GM23248 (cell line): ENCODE data around the gene CD300LD. TPM values are rescaled to one million over a fixed set of nuclear protein-coding genes. Genes with fewer than 3 reads are reported as not detected.

Experiments
- DNase-seq: peaks from one replicate; pipeline ENCODE4 v3.0.0-alpha.2; 2015
- H2AFZ ChIP-seq: fragments of 200-600 bp; sonication (generic); 2 replicates; pipeline ENCODE4 v1.6.1; 2016; ENCODE audit warnings: antibody characterized with exemption
- H3F3A ChIP-seq: fragments of 200-600 bp; sonication (generic); 2 replicates; pipeline ENCODE4 v1.6.1; 2016; ENCODE audit warnings: mild to moderate bottlenecking, antibody characterized with exemption, mixed run types; ENCODE audit not compliant: insufficient read depth
- H3K27ac ChIP-seq: fragments of 200-600 bp; sonication (generic); 2 replicates; pipeline ENCODE4 v1.5.1; 2016; ENCODE audit warnings: mild to moderate bottlenecking
- H3K27me3 ChIP-seq: fragments of 200-600 bp; sonication (generic); replicated peaks from 2 replicates; pipeline ENCODE4 v1.6.1; 2016; ENCODE audit warnings: mild to moderate bottlenecking; ENCODE audit not compliant: insufficient read depth
- H3K36me3 ChIP-seq: fragments of 200-600 bp; sonication (generic); 2 replicates; pipeline ENCODE4 v1.6.1; 2016; ENCODE audit warnings: low read depth, mild to moderate bottlenecking
- H3K4me1 ChIP-seq: fragments of 200-600 bp; sonication (generic); 2 replicates; pipeline ENCODE4 v1.6.1; 2016; ENCODE audit warnings: mild to moderate bottlenecking; ENCODE audit not compliant: insufficient read depth
- H3K4me2 ChIP-seq: fragments of 200-600 bp; sonication (generic); one replicate; pipeline ENCODE4 v1.6.1; 2016; ENCODE audit warnings: mild to moderate bottlenecking; ENCODE audit not compliant: unreplicated experiment
- H3K4me3 ChIP-seq: fragments of 200-600 bp; sonication (generic); 2 replicates; pipeline ENCODE4 v1.5.1; 2016; ENCODE audit warnings: mild to moderate bottlenecking
- H3K79me2 ChIP-seq: fragments of 200-600 bp; sonication (generic); 2 replicates; pipeline ENCODE4 v1.6.1; 2016; ENCODE audit warnings: mild to moderate bottlenecking; ENCODE audit not compliant: insufficient read depth
- H3K9ac ChIP-seq: fragments of 200-600 bp; sonication (generic); 2 replicates; pipeline ENCODE4 v1.6.1; 2016; ENCODE audit warnings: mild to moderate bottlenecking
- H3K9me2 ChIP-seq: fragments of 200-600 bp; sonication (generic); 2 replicates; pipeline ENCODE4 v1.6.1; 2016; ENCODE audit warnings: mixed run types, mild to moderate bottlenecking, moderate library complexity; ENCODE audit not compliant: insufficient read depth
- H3K9me3 ChIP-seq: fragments of 200-600 bp; sonication (generic); one replicate; pipeline ENCODE4 v1.6.1; 2017; ENCODE audit warnings: low read depth
- H4K20me1 ChIP-seq: fragments of 200-600 bp; sonication (generic); 2 replicates; pipeline ENCODE4 v1.6.0; 2016; ENCODE audit not compliant: insufficient read depth
- EZH2 ChIP-seq: fragments of 200-600 bp; sonication (generic); IDR thresholded peaks from 2 replicates; pipeline ENCODE4 v1.6.1; 2018; ENCODE audit warnings: antibody characterized with exemption, mild to moderate bottlenecking; ENCODE audit not compliant: insufficient read depth, poor library complexity, severe bottlenecking
- EZH2phosphoT487 ChIP-seq: fragments of 200-600 bp; sonication (generic); IDR thresholded peaks from 2 replicates; pipeline ENCODE4 v1.6.1; 2018; ENCODE audit warnings: antibody characterized with exemption, moderate library complexity, mild to moderate bottlenecking, low read depth; ENCODE audit not compliant: insufficient read depth
- WGBS, 2 experiments: methylation state at CpG; one replicate each; pipeline ENCODE4 v1.1.6; 2015 to 2017; ENCODE audit warnings: low lambda C conversion rate in 2 of 2, low coverage in 1 of 2; ENCODE audit errors: missing lambda C conversion rate in 2 of 2; 5-methylcytosine and 5-hydroxymethylcytosine counted together
- in situ Hi-C: fragments of 300-500 bp; cut with MboI; formaldehyde crosslinking; loops from 2 replicates; pipeline ENCODE4 v1.15.0; 2020
- polyA plus RNA-seq: library from polyadenylated mRNA; unstranded; fragments of >200 nt; fragmentation: Nextera tagmentation; extraction: Ambion mirVana; gene quantifications from 2 replicates; pipeline ENCODE4 v1.2.1, GENCODE V29; 2016
- total RNA-seq: library from RNA; depleted of rRNA; stranded (reverse); fragments of >200 nt; shearing (Covaris generic); gene quantifications from 2 replicates; pipeline ENCODE4 v1.2.3, GENCODE V29; 2014; rRNA removed

CD300LD gene
- total and polyA plus RNA-seq, 2 experiments from 2014 or later, result not detected

DNA sequence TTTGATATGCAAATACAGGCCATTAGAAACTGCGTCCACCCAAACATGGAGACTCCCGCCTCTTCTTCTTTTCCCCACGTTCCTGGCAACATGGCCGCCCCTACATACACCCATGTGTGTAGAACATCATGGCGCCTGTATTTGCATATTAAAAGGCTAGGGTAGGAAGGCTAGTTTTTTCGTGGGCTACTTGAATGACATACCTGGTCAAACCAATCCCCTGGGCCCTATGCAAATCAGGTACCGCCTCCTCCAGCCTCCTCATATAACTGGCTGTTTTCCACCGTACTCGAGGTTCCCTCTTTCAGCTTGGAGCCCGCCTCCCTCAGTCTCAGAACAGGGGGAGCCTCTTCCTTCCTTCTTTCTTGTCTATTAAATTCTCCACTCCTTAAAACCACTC, 60.0 kb downstream of the CD300LD start:
- Histone ChIP-seq H3K79me2 (no peaks in the 10 kb centered on the region), H3K27ac (no peak overlapping the region), H2AFZ (no peak overlapping the region), H3K36me3 (no peaks in the 10 kb centered on the region), H3K4me2 (no peak overlapping the region), H3K27me3 (peaks cover 17% of the 10 kb centered on the region; the same call in 1 of the 2 replicates), H3K4me1 (no peaks in the 10 kb centered on the region), H3K4me3 (no peak overlapping the region), H3K9ac (no peak overlapping the region), H3F3A (no peaks in the 10 kb centered on the region), H3K9me2 (no peaks in the 10 kb centered on the region), H4K20me1 (no peaks in the 10 kb centered on the region), H3K9me3 (no peaks in the 10 kb centered on the region)
- in situ Hi-C loops, result no loop called here
- DNase-seq, result no peak
- 53 to 57% methylated on average over 10 of the region's 10 CpGs for WGBS, 2 experiments
- no peak for TF ChIP-seq EZH2

DNA sequence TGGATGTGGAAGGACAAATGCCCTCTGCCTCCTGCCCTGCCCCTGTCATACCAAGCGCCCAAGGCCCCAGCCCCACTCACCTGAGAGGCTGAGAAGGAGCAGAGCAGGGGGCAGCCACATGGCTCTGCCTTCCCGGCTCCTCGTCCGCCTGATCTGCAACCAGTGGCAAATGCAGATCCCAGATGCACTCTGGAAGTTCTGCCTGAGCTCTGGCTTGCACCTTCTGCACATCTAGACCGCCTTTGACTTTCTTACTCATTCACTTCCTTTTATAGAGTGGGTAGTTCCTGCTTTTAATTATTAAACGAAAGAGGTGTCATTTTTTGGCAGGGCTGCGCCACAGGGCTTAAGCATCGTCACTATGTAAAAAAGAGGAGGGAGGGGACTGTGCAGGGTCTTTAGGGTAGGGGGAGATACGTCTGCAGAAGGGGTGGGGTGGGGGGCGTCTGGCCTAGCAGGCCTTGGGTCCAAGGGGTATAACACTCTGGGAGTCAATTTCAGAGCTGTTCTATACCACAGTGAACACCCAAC, 60.8 kb downstream of the CD300LD start, which contains the start of gene CD300LB:
CD300LB (minus strand) TSS at position 245 of the 531 bp plus-strand sequence; CDS start at position 120, 125 bp downstream.
- no peaks in the 10 kb centered on the region for H3K9me3 ChIP-seq
- TF ChIP-seq EZH2, result no peak
- TF ChIP-seq EZH2phosphoT487, result no peak
- H4K20me1 ChIP-seq, result no peaks in the 10 kb centered on the region
- no peak within 1 kb of the TSS for H3K9ac ChIP-seq
- in situ Hi-C loops, result no loop called here
- no peak within 1 kb of the TSS for H3K4me2 ChIP-seq
- WGBS, 2 experiments, result 36 to 39% methylated on average over 10 of the region's 10 CpGs
- no peak for DNase-seq
- H3K9me2 ChIP-seq, result no peaks in the 10 kb centered on the region
- no peaks in the 10 kb centered on the region for H3F3A ChIP-seq
- no peaks in the 10 kb centered on the region for H3K36me3 ChIP-seq
- no peak within 1 kb of the TSS for H2AFZ ChIP-seq
- H3K79me2 ChIP-seq, result no peaks in the 10 kb centered on the region
- H3K27ac ChIP-seq, result no peak within 1 kb of the TSS
- peaks cover 14% of the 10 kb centered on the region; the same call in 1 of the 2 replicates for H3K27me3 ChIP-seq
- no peaks in the 10 kb centered on the region for H3K4me1 ChIP-seq
- H3K4me3 ChIP-seq, result no peak within 1 kb of the TSS

DNA sequence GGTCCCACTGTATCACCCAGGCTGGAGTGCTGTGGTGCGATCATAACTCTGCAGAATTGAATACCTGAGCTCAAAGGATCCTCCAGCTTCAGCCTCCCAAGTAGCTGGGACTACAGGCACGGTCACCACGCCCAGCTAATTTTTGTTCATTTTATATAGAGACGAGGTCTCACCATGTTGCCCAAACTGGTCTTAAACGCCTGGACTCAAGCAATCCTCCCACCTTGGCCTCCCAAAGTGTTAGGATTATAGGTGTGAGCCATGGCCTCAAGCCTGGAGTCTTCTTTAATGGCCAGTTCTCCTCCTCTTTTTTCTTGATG, 61.3 kb downstream of the CD300LD start:
- Histone ChIP-seq H3F3A (no peaks in the 10 kb centered on the region), H2AFZ (no peak overlapping the region), H3K4me1 (no peaks in the 10 kb centered on the region), H3K4me2 (no peak overlapping the region), H3K9me3 (no peaks in the 10 kb centered on the region), H3K27ac (no peak overlapping the region), H4K20me1 (no peaks in the 10 kb centered on the region), H3K36me3 (no peaks in the 10 kb centered on the region), H3K9me2 (no peaks in the 10 kb centered on the region), H3K79me2 (no peaks in the 10 kb centered on the region), H3K4me3 (no peak overlapping the region), H3K9ac (no peak overlapping the region), H3K27me3 (peaks cover 15% of the 10 kb centered on the region; the same call in 1 of the 2 replicates)
- 46 to 51% methylated on average over 5 of the region's 5 CpGs for WGBS, 2 experiments
- no peak for DNase-seq
- in situ Hi-C loops, result no loop called here
- TF ChIP-seq EZH2phosphoT487 (no peak), EZH2 (no peak)

Other genes starting within 250 kb of the CD300LD start
- gene BTBD17, start 230.4 kb downstream of the CD300LD start, total RNA-seq, result not detected in 2 replicates
- gene BTBD17, start 230.4 kb downstream of the CD300LD start, polyA plus RNA-seq, result 0.10 TPM in 1 of 2 replicates, not detected in the other
- not detected in 2 replicates for gene GPR142, start 224.8 kb downstream of the CD300LD start, total RNA-seq
- gene GPR142, start 224.8 kb downstream of the CD300LD start, polyA plus RNA-seq, result not detected in 2 replicates
- 0.25 and 2.7 TPM in 2 replicates for gene GPRC5C, start 160.2 kb downstream of the CD300LD start, total RNA-seq
- gene GPRC5C, start 160.2 kb downstream of the CD300LD start, polyA plus RNA-seq, result 0.95 and 1.6 TPM in 2 replicates
- gene CD300A, start 125.6 kb downstream of the CD300LD start, total RNA-seq, result not detected in 2 replicates
- not detected in 2 replicates for gene CD300A, start 125.6 kb downstream of the CD300LD start, polyA plus RNA-seq
- gene CD300LB, start 60.8 kb downstream of the CD300LD start, total RNA-seq, result not detected in 2 replicates
- gene CD300LB, start 60.8 kb downstream of the CD300LD start, polyA plus RNA-seq, result not detected in 2 replicates
- 0.76 and 1.0 TPM in 2 replicates for gene CD300C, start 46.2 kb downstream of the CD300LD start, total RNA-seq
- gene CD300C, start 46.2 kb downstream of the CD300LD start, polyA plus RNA-seq, result 1.4 TPM in 2 replicates
- not detected in 2 replicates for gene CD300H, start 24.8 kb downstream of the CD300LD start, total RNA-seq
- not detected in 2 replicates for gene CD300H, start 24.8 kb downstream of the CD300LD start, polyA plus RNA-seq
- gene CD300E, start 31.5 kb upstream of the CD300LD start, total RNA-seq, result not detected in 2 replicates
- gene CD300E, start 31.5 kb upstream of the CD300LD start, polyA plus RNA-seq, result not detected in 2 replicates
- not detected in 2 replicates for gene CD300LF, start 120.6 kb upstream of the CD300LD start, total RNA-seq
- gene CD300LF, start 120.6 kb upstream of the CD300LD start, polyA plus RNA-seq, result not detected in 2 replicates
- 0.11 TPM in 1 of 2 replicates, not detected in the other for gene RAB37, start 145.0 kb upstream of the CD300LD start, total RNA-seq
- not detected in 2 replicates for gene RAB37, start 145.0 kb upstream of the CD300LD start, polyA plus RNA-seq
- gene NHERF1, start 156.3 kb upstream of the CD300LD start, total RNA-seq, result 6.6 and 8.0 TPM in 2 replicates
- gene NHERF1, start 156.3 kb upstream of the CD300LD start, polyA plus RNA-seq, result 9.1 and 9.4 TPM in 2 replicates
- gene NAT9, start 184.1 kb upstream of the CD300LD start, total RNA-seq, result 23.6 and 26.4 TPM in 2 replicates
- gene NAT9, start 184.1 kb upstream of the CD300LD start, polyA plus RNA-seq, result 31.0 and 34.6 TPM in 2 replicates